ENCODE data around the gene PIK3R3.

Gene PIK3R3

GRCh38 chr1:46150085-46150484, 17.7 kb upstream of the PIK3R3 start:
- H3K27me3 ChIP-seq (ENCODE audit: control insufficient read depth, insufficient read depth, low read length) = peaks cover 9% of the 10 kb centered on the region
- no peak overlapping the region for H3K4me3 ChIP-seq (ENCODE audit: low read length)
- H3K9ac ChIP-seq (ENCODE audit: low read depth, low read length) = no peak overlapping the region
- H3K4me1 ChIP-seq (ENCODE audit: control insufficient read depth, insufficient read depth, low read length) = peaks cover 6% of the 10 kb centered on the region
- no peaks in the 10 kb centered on the region for H3K9me3 ChIP-seq (replicated peaks; ENCODE audit: low read length)
- no peak overlapping the region for H3K4me2 ChIP-seq (ENCODE audit: low read length)
- no peaks in the 10 kb centered on the region for H3K36me3 ChIP-seq (ENCODE audit: insufficient read depth, low read length)

GRCh38 chr1:46148318-46148717, 15.9 kb upstream of the PIK3R3 start:
- Histone ChIP-seq H3K4me1 (ENCODE audit: control insufficient read depth, insufficient read depth, low read length) (peaks cover 6% of the 10 kb centered on the region), H3K27me3 (ENCODE audit: control insufficient read depth, insufficient read depth, low read length) (peaks cover 9% of the 10 kb centered on the region), H3K9me3 (replicated peaks; ENCODE audit: low read length) (no peaks in the 10 kb centered on the region), H3K36me3 (ENCODE audit: insufficient read depth, low read length) (no peaks in the 10 kb centered on the region), H3K4me2 (ENCODE audit: low read length) (no peak overlapping the region), H3K4me3 (ENCODE audit: low read length) (no peak overlapping the region), H3K9ac (ENCODE audit: low read depth, low read length) (no peak overlapping the region)

DNA sequence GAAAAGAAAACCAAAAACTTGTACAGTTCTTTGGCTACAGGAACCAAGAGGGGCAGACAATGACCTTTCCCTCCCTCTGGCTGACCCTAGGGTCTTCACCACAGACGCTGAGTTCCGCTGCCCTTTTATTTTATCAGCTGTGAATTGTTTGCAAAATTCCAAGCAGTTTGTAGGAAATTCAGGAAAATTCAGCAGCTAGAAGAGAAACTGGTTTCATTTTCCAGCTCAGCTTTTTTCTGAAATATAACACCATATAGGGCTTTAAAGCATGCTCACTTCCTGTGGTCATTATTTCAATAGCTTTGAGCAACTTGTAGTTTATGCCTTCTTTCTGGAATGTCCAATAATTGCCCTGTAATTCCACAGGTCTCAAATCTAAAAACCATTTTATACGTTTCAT, 5.5 kb upstream of the PIK3R3 start:
- Histone ChIP-seq H3K9ac (ENCODE audit: low read depth, low read length) (peak overlapping the region; percentile 54), H3K4me1 (ENCODE audit: control insufficient read depth, insufficient read depth, low read length) (peaks cover 20% of the 10 kb centered on the region), H3K4me3 (ENCODE audit: low read length) (peak overlapping the region; percentile 51), H3K4me2 (ENCODE audit: low read length) (peak overlapping the region; percentile 80), H3K9me3 (replicated peaks; ENCODE audit: low read length) (no peaks in the 10 kb centered on the region), H3K36me3 (ENCODE audit: insufficient read depth, low read length) (no peaks in the 10 kb centered on the region), H3K27me3 (ENCODE audit: control insufficient read depth, insufficient read depth, low read length) (no peaks in the 10 kb centered on the region)

DNA sequence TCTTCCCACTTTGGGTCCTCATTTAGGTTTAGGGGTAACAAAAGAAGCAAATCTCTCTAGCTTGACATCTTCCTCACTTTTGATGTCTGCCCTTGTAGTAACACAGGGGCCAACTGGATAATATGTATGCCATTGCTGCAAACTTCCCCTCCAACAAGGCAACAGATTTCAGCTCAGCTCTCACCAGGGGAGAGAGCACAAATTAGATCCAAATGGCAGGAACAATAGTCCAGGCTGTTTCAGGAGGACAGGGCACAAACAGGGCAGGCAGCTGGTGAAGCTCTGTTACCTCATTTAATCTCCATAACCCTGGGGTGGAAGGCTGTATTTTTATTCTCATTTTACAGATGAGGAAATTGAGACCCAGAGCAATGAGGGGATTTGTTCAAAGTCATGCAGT, 4.3 kb upstream of the PIK3R3 start:
- no peak overlapping the region for H3K4me3 ChIP-seq (ENCODE audit: low read length)
- no peak overlapping the region for H3K9ac ChIP-seq (ENCODE audit: low read depth, low read length)
- H3K9me3 ChIP-seq (replicated peaks; ENCODE audit: low read length) = no peaks in the 10 kb centered on the region
- peaks cover 20% of the 10 kb centered on the region for H3K4me1 ChIP-seq (ENCODE audit: control insufficient read depth, insufficient read depth, low read length)
- no peaks in the 10 kb centered on the region for H3K36me3 ChIP-seq (ENCODE audit: insufficient read depth, low read length)
- no peak overlapping the region for H3K4me2 ChIP-seq (ENCODE audit: low read length)
- H3K27me3 ChIP-seq (ENCODE audit: control insufficient read depth, insufficient read depth, low read length) = no peaks in the 10 kb centered on the region

GRCh38 chr1:46134660-46135331, 2.4 kb upstream of the PIK3R3 start:
- H3K9me3 ChIP-seq (replicated peaks; ENCODE audit: low read length) = no peaks in the 10 kb centered on the region
- no peak overlapping the region for H3K4me3 ChIP-seq (ENCODE audit: low read length)
- no peaks in the 10 kb centered on the region for H3K36me3 ChIP-seq (ENCODE audit: insufficient read depth, low read length)
- H3K4me1 ChIP-seq (ENCODE audit: control insufficient read depth, insufficient read depth, low read length) = peaks cover 24% of the 10 kb centered on the region
- no peak overlapping the region for H3K4me2 ChIP-seq (ENCODE audit: low read length)
- no peaks in the 10 kb centered on the region for H3K27me3 ChIP-seq (ENCODE audit: control insufficient read depth, insufficient read depth, low read length)
- H3K9ac ChIP-seq (ENCODE audit: low read depth, low read length) = no peak overlapping the region

DNA sequence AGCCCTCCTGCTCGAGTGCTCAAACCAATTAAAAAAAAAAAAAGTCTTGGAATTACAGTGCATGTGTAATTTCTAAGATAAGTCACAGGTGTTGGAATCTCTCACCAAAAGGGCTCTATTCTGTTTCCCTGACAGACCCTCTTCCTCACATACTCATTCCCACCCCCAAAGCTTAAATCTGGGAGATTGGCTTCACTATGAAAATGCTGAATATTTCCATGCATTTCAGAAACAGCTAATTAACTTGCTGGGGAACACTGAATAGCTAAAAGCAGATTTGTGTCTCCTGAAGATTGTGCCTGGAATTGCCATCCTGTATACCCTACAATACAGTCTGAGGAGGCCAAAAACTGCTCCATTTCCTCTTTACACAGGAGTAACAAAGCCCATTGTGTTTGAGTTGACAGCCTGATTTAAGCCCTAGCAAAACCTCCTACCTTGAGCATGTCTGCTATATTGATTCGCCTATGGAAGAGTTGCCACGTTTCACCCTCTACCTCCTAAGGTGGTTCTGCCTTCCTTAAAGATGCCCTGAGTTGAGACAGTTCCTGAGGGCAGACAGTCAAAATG, 1.4 kb upstream of the PIK3R3 start:
- H3K36me3 ChIP-seq (ENCODE audit: insufficient read depth, low read length) = no peaks in the 10 kb centered on the region
- no peaks in the 10 kb centered on the region for H3K9me3 ChIP-seq (replicated peaks; ENCODE audit: low read length)
- peak overlapping the region; percentile 92 for H3K9ac ChIP-seq (ENCODE audit: low read depth, low read length)
- peak overlapping the region; percentile 81 for H3K4me3 ChIP-seq (ENCODE audit: low read length)
- H3K4me2 ChIP-seq (ENCODE audit: low read length) = peak overlapping the region; percentile 97
- H3K4me1 ChIP-seq (ENCODE audit: control insufficient read depth, insufficient read depth, low read length) = peaks cover 28% of the 10 kb centered on the region
- no peaks in the 10 kb centered on the region for H3K27me3 ChIP-seq (ENCODE audit: control insufficient read depth, insufficient read depth, low read length)

- H3K27me3 ChIP-seq (ENCODE audit: control insufficient read depth, insufficient read depth, low read length) = no peaks in the 10 kb centered on the region
Observed at GRCh38 chr1:46133181-46133658, 791 bp upstream of the PIK3R3 start.

GRCh38 chr1:46131712-46132528, 509 bp downstream of the PIK3R3 start:
- peak overlapping the region; percentile 87 for H3K4me3 ChIP-seq (ENCODE audit: low read length)
- H3K4me1 ChIP-seq (ENCODE audit: control insufficient read depth, insufficient read depth, low read length) = peaks cover 23% of the 10 kb centered on the region
- peak overlapping the region; percentile 92 for H3K9ac ChIP-seq (ENCODE audit: low read depth, low read length)
- H3K27me3 ChIP-seq (ENCODE audit: control insufficient read depth, insufficient read depth, low read length) = no peaks in the 10 kb centered on the region
- H3K36me3 ChIP-seq (ENCODE audit: insufficient read depth, low read length) = no peaks in the 10 kb centered on the region
- no peaks in the 10 kb centered on the region for H3K9me3 ChIP-seq (replicated peaks; ENCODE audit: low read length)
- peak overlapping the region; percentile 91 for H3K4me2 ChIP-seq (ENCODE audit: low read length)

More at GRCh38 chr1:46133181-46133658, 791 bp upstream of the PIK3R3 start:
- Histone ChIP-seq H3K36me3 (ENCODE audit: insufficient read depth, low read length) (no peaks in the 10 kb centered on the region), H3K9me3 (replicated peaks; ENCODE audit: low read length) (no peaks in the 10 kb centered on the region), H3K4me1 (ENCODE audit: control insufficient read depth, insufficient read depth, low read length) (peaks cover 28% of the 10 kb centered on the region), H3K4me2 (ENCODE audit: low read length) (peak overlapping the region; percentile 97), H3K4me3 (ENCODE audit: low read length) (peak overlapping the region; percentile 81), H3K9ac (ENCODE audit: low read depth, low read length) (peak overlapping the region; percentile 92)

DNA sequence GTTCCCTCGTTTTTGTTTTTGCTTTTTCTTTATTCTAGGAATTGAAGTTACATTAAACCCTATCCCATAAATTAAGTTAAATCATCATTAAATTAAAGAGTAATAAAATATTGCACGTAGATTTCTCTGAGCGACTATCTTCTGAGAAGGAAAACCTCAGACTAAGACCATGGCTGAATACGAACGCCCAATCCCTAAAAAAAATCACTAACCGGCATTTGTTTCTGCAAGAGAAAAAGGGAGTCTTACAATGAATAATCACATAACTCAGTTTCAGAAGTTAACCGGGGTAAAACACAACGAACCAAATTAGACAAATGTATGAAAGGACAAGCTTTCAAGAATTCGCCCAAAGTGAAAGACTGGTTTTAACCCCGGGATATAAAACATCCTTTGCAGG, 1.3 kb downstream of the PIK3R3 start:
- Histone ChIP-seq H3K4me1 (ENCODE audit: control insufficient read depth, insufficient read depth, low read length) (peaks cover 23% of the 10 kb centered on the region), H3K4me2 (ENCODE audit: low read length) (peak overlapping the region; percentile 91), H3K9me3 (replicated peaks; ENCODE audit: low read length) (no peaks in the 10 kb centered on the region), H3K4me3 (ENCODE audit: low read length) (peak overlapping the region; percentile 87), H3K9ac (ENCODE audit: low read depth, low read length) (peak overlapping the region; percentile 80), H3K36me3 (ENCODE audit: insufficient read depth, low read length) (no peaks in the 10 kb centered on the region), H3K27me3 (ENCODE audit: control insufficient read depth, insufficient read depth, low read length) (no peaks in the 10 kb centered on the region)

- Histone ChIP-seq H3K4me2 (ENCODE audit: low read length) (peak overlapping the region; percentile 91), H3K27me3 (ENCODE audit: control insufficient read depth, insufficient read depth, low read length) (no peaks in the 10 kb centered on the region), H3K36me3 (ENCODE audit: insufficient read depth, low read length) (no peaks in the 10 kb centered on the region), H3K4me1 (ENCODE audit: control insufficient read depth, insufficient read depth, low read length) (peaks cover 22% of the 10 kb centered on the region), H3K9ac (ENCODE audit: low read depth, low read length) (peak overlapping the region; percentile 80), H3K9me3 (replicated peaks; ENCODE audit: low read length) (no peaks in the 10 kb centered on the region), H3K4me3 (ENCODE audit: low read length) (peak overlapping the region; percentile 87)
Observed at GRCh38 chr1:46130606-46131005, 1.8 kb downstream of the PIK3R3 start.

- Histone ChIP-seq H3K9ac (ENCODE audit: low read depth, low read length) (peak overlapping the region; percentile 80), H3K4me1 (ENCODE audit: control insufficient read depth, insufficient read depth, low read length) (peaks cover 18% of the 10 kb centered on the region), H3K4me3 (ENCODE audit: low read length) (peak overlapping the region; percentile 87), H3K36me3 (ENCODE audit: insufficient read depth, low read length) (no peaks in the 10 kb centered on the region), H3K4me2 (ENCODE audit: low read length) (peak overlapping the region; percentile 91), H3K27me3 (ENCODE audit: control insufficient read depth, insufficient read depth, low read length) (no peaks in the 10 kb centered on the region), H3K9me3 (replicated peaks; ENCODE audit: low read length) (no peaks in the 10 kb centered on the region)
Observed at GRCh38 chr1:46130121-46130520, 2.3 kb downstream of the PIK3R3 start.
